Cortex of kidney (tissue), 1 donor: ENCODE measurements around the gene PRPF19.

Experiments used
- DNase-seq: peaks from one replicate; lab custom pipeline; 2025; lab: John Stamatoyannopoulos, UW

PRPF19 gene

DNA sequence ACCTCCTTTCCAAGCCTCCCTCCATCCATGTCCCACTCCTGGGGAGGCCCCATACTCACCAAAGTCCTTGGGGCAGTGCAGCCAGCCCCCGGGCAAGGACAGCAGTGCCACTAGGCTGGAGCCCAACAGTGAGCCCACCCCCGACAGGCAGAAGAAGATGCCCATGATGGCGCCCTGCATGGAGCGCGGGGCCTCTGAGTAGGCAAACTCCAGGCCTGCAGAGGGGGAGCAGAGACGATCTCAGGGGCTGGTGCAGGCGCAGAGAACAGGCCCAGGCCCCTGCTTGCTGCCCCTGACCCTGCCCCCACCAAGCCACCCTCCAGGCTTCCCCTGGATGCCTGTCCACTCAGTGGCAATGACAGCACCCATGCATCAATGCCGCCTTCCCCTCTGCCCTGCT is 31.4 kb upstream of the PRPF19 start:
- no peak for DNase-seq

- DNase-seq, result no peak
These were observed 30.8 kb upstream of the PRPF19 start for GRCh38 chr11:60937144-60937527.

DNA sequence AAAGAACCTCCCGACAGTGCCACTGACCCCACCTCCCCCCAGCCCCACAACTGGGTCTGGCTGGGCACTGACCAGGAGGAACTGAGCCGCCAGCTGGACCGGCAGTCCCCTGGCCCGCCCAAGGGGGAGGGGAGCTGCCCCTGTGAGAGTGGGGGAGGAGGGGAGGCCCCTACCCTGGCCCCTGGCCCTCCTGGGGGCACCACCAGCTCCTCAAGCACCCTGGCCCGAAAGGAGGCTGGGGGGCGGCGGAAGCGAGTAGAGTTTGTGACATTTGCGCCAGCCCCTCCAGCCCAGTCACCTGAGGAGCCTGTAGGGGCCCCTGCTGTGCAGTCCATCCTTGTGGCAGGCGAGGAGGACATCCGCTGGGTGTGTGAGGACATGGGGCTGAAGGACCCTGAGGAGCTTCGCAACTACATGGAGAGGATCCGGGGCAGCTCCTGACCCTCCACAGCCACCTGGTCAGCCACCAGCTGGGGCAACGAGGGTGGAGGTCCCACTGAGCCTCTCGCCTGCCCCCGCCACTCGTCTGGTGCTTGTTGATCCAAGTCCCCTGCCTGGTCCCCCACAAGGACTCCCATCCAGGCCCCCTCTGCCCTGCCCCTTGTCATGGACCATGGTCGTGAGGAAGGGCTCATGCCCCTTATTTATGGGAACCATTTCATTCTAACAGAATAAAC is 30.2 kb upstream of the PRPF19 start:
- no peak for DNase-seq

- no peak for DNase-seq
These were observed 29.5 kb upstream of the PRPF19 start for GRCh38 chr11:60935676-60936442.

DNA sequence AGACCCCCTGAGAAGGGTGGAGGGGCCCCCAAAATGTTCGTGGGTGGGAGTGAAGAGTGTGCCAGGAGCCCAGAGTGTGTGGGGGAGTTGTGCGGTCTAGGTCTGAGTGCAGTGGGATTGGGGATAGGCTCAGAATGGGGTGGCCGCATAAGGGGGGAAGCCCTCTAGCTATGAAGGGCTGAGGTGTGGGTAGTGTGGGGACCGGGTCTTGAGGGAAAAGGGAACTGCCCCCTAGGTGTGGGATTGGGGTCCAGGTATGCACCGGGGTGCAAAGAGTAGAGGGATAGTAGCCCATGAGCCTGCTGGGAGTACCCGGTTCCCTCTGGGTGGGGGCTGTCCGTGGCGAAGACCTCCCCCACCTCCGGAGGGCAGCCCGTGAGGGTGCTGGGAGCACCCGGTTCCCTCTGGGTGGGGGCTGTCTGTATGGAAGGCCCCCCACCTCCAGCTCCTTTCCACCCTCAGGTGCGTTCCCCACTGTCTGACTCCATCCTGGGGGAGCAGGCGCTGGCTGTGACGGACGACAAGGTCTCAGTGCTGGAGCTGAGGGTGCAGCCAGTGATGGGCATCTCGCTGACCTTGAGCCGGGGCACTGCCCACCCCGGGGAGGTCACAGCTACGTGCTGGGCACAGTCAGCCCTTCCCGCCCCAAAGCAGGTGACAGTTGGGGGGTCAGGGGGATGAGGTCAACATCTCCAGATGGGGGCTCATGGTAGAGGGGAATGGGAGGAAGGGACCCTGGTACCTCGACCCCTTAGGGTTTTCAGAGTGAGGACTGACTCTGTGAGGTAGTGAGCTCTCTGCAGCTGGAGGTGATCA is 28.6 kb upstream of the PRPF19 start:
- DNase-seq, result no peak

DNA sequence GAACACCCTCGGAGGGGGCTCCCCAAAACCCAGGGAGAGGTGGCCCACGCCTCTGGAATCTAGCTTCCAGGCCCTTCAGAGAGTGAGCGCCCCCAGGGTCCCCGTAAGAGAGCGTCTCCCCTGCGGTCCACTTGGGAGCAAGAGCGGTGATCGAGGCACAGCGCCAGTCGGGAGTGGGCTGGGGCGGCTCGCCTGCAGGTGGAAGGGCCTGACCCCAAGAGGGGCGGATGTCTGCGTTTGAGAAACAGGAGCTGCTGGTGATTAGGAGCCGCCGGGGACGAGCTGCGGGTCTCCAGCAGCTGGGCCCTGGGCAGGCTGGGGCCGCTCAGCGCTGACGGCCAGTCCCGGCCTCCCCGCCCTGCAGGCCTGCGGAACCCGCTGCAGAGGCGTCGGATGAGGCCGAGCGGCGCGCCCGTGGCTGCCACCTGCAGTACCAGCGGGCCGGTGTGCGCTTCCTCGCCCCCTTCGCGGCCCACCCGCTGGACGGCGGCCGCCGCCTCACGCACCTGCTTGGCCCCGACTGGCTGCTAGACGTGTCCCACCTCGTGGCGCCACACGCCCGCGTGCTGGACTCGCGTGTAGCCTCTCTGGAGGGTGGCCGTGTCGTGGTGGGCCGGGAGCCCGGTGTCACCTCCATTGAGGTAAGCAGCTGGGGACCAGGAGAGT is 27.9 kb upstream of the PRPF19 start:
- no peak for DNase-seq

DNA sequence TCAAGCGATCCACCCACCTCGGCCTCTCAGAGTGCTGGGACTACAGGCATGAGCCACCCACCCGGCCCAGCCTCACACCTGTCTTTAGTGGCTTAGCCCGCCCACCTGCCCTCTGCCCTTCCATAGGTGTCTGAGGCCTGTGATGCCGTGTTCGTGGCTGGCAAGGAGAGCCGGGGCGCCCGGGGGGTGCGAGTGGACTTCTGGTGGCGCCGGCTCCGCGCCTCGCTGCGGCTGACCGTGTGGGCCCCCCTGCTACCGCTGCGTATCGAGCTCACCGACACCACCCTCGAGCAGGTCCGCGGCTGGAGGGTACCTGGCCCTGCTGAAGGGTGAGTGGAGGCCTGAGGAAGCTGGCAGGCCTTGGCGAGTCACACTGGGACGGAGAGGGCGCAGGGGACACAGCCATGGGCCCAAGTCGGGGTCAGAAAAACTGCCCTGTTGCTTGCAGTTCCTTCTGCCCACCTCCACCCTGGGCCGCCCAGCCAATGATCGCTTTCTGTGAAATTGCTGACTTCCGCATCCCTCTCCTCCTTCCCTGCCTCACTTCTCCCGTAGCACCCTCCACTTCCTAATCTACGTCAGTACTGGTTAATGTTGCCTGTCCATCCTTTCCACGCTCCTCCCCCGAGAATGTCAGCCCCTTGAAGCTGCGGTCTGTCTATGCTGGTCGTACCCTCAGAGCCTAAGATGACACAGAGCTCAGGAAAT is 27.2 kb upstream of the PRPF19 start:
- DNase-seq, result no peak

- no peak for DNase-seq
These were observed 26.4 kb upstream of the PRPF19 start for GRCh38 chr11:60932605-60933356.

DNA sequence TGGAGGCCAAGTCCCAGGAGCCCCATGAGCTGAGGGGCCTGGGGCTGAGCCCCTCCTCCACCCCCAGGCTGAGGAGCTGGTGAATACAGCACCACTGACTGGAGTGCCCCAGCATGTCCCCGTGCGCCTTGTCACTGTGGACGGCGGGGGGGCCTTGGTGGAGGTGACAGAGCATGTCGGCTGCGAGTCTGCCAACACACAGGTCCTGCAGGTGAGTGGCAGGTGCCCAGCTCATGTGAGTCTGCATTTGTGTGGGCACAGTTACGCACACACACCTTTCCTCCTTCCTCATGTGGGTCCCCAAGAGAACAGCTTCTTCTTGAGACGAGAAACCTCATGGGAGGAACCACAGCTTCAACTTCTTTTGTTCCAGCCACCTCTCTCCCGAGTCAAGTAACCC is 25.5 kb upstream of the PRPF19 start:
- no peak for DNase-seq

DNA sequence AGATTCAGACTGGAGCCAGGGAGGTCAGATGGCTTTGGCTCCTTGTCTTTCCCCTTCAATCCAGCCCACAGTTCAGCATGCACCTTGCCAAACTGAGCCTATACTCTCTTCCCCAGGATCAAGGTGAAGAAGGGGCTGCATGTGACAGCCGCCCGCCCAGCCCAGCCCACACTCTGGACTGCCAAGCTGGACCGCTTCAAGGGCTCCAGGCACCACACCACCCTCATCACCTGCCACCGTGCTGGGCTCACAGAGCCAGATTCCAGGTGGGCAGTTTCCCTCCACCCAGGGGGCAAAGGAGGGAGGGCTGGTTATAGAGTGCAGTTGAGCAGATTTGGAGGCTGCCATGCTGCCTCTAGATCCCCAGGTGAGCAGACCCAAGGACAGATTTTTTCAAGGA is 24.0 kb upstream of the PRPF19 start:
- no peak for DNase-seq

- DNase-seq, result no peak
These were observed 23.4 kb upstream of the PRPF19 start for GRCh38 chr11:60929764-60930163.

- no peak for DNase-seq
These were observed 22.2 kb upstream of the PRPF19 start for GRCh38 chr11:60928563-60929001.

DNA sequence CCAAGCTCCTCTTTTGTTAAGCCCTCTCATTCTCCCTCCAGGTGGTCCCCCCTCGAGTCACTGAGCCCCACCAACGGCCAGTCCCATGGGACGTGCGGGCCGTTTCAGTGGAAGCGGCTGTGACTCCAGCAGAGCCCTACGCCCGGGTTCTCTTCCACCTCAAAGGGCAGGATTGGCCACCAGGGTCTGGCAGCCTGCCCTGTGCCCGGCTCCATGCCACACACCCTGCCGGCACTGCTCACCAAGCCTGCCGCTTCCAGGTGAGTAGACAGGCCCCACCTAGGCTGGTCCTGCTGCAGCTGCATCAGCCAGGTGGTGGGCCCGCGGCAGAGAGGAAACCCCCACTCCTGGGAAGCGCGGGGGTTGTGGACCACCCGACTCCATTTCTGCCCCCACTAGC is 21.2 kb upstream of the PRPF19 start:
- no peak for DNase-seq

DNA sequence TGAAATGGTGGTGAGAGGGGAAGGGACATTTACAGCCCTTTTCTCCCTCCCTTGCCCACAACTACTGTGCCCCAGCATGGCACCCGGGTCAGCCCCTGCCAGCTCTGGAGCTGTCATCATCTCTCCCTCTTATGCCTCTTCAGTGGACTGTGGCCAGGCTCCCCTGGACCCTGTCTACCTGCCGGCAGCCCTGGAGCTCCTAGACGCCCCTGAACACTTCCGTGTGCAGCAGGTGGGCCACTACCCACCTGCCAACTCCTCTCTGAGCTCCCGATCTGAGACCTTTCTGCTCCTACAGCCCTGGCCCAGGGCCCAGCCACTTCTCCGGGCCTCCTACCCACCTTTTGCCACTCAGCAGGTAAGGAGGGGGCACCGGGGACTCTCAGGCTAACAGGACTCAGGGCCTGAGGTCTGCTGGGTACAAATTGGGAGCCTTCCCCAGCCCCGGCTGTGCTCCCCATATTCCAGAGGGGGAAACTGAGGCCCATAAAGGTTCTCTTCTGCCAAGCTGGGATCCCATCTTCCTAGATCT is 20.7 kb upstream of the PRPF19 start:
- no peak for DNase-seq

GRCh38 chr11:60926500-60926899 is 20.1 kb upstream of the PRPF19 start:
- no peak for DNase-seq

- DNase-seq, result no peak
These were observed 19.5 kb upstream of the PRPF19 start for GRCh38 chr11:60925868-60926267.

- DNase-seq, result no peak
These were observed 18.8 kb upstream of the PRPF19 start for GRCh38 chr11:60924906-60925853.

DNA sequence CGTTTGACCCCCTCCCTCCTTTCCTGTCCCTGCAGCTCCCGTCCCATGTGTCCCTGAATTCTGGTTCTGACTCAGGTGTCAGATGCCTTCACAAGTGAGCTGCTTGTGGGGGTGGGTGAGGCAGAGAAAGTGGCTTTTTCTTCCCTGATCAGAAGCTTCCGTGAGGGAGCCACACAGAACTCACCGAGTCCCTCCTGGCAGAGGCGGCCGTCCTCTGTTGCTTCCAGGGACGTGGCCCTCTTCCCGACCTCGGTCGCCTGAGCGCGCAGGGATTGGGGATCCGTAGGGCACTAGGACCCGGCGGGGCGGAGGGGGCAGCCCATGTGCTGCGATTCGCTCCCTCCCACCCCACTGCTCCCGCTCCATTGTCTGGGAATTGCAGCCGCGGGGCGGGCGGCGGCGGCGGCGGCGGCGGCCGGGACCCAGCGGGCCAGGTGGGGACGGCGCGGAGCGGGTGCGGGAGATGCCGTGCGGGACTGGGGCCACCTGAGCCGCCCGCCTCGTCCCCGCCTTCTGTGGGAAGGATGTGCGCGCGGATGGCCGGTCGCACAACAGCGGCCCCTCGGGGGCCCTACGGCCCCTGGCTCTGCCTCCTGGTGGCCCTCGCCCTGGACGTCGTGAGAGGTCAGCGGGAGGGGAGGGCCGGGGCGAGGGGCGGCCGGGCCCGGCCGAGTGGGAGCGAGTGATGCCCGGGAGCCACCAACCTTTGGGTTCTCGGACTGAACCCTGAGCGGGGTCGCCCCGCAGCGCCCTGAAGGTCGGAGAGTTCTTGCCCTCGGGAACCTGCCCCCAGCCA is 17.9 kb upstream of the PRPF19 start, which contains the start of gene TMEM132A:
TMEM132A (plus strand) TSS at position 351 of the 796 bp plus-strand sequence; CDS start at position 525, 174 bp downstream.
- no peak for DNase-seq

DNA sequence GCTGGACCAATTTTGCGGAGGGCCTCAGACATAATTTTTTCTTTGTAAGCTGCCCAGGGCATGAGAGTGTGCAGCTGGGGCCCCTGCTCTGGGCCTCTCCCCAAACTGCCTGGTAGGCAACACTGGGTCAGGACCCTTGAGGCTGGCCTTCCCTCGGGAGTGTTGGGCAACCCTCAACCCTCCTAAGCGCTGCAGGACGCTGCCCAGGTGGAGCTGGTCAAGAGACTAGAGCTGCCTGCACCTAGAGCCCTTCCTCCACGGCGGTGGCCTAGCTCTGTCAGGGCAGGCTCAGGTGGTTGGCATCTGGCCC is 17.4 kb upstream of the PRPF19 start:
- DNase-seq, result no peak
